22Rv1 (cell line): ENCODE data around the gene SND1.

Source experiments
- H3K27ac ChIP-seq: fragments of 450-650 bp; 2 replicates; pipeline ENCODE4 v1.5.1; 2017
- CTCF ChIP-seq: fragments of 450-650 bp; IDR thresholded peaks from 2 replicates; pipeline ENCODE4 v1.5.1; 2017; ENCODE audit warnings: mild to moderate bottlenecking
- ZFX ChIP-seq: fragments of 450-650 bp; IDR thresholded peaks from 2 replicates; pipeline ENCODE4 v1.6.1; 2017; ENCODE audit warnings: antibody characterized with exemption, borderline replicate concordance

The SND1 gene

GRCh38 chr7:127798769-127799372 lies 146.9 kb downstream of the SND1 start:
- TF ChIP-seq ZFX (no peak), CTCF (no peak)
- H3K27ac ChIP-seq, result no peak overlapping the region

- TF ChIP-seq CTCF, result no peak
- TF ChIP-seq ZFX, result no peak
- H3K27ac ChIP-seq, result no peak overlapping the region
These were observed 147.7 kb downstream of the SND1 start for GRCh38 chr7:127799535-127800305.

- TF ChIP-seq ZFX (no peak), CTCF (no peak)
- no peak overlapping the region for H3K27ac ChIP-seq
These were observed 150.9 kb downstream of the SND1 start for GRCh38 chr7:127802845-127803244.

- H3K27ac ChIP-seq, result no peak overlapping the region
- TF ChIP-seq ZFX (no peak), CTCF (no peak)
These were observed 151.6 kb downstream of the SND1 start for GRCh38 chr7:127803626-127804025.

- TF ChIP-seq ZFX, result no peak
- no peak for TF ChIP-seq CTCF
- H3K27ac ChIP-seq, result no peak overlapping the region
These were observed 155.3 kb downstream of the SND1 start for GRCh38 chr7:127807340-127807739.

GRCh38 chr7:127807829-127808228 lies 155.8 kb downstream of the SND1 start:
- TF ChIP-seq CTCF, result no peak
- no peak overlapping the region for H3K27ac ChIP-seq

GRCh38 chr7:127809261-127809702 lies 157.3 kb downstream of the SND1 start:
- no peak for TF ChIP-seq ZFX
- TF ChIP-seq CTCF, result no peak
- H3K27ac ChIP-seq, result no peak overlapping the region
